ENCODE results near the gene LAMA3.

The LAMA3 gene

GRCh38 chr18:23828426-23828825 lies 139.2 kb downstream of the LAMA3 start:
- no peaks in the 10 kb centered on the region for H3K9me3 ChIP-seq (ENCODE audit: control insufficient read depth, insufficient read depth, low read depth, low read length)
- TF ChIP-seq ZNF510 (tag by site-specific recombination; IDR thresholded peaks at IDR 0.05; ENCODE audit: insufficient replicate concordance) (peak; percentile 63), ZNF426 (tag by site-specific recombination; IDR thresholded peaks at IDR 0.05) (no peak), GLIS2 (tag by site-specific recombination; IDR thresholded peaks at IDR 0.05) (no peak), PBX3 (CRISPR knock-in tag; IDR thresholded peaks at IDR 0.05) (no peak), ZIC2 (tag by site-specific recombination; IDR thresholded peaks at IDR 0.05) (no peak), GLIS1 (tag by site-specific recombination; IDR thresholded peaks at IDR 0.05) (no peak), ZSCAN4 (tag by site-specific recombination; IDR thresholded peaks at IDR 0.05) (peak; percentile 34; the same call in 1 of the 2 replicates), BCL6B (tag by site-specific recombination; IDR thresholded peaks at IDR 0.05) (no peak), FEZF1 (tag by site-specific recombination; IDR thresholded peaks at IDR 0.05) (no peak)
- ChIA-PET POLR2A (interaction anchor here (0.6 kb wide), 1 partner anchor 354 kb away, joined by 3 read pairs; no protein-coding TSS in a partner anchor), CTCF (interaction anchor here (0.6 to 1.1 kb wide), 2 partner anchors 90 to 243 kb away, joined by 3 read pairs; no protein-coding TSS in a partner anchor)
- H3K4me3 ChIP-seq (ENCODE audit: low read depth, low read length) = no peak overlapping the region
- no peaks in the 10 kb centered on the region for H3K4me1 ChIP-seq (ENCODE audit: control insufficient read depth, insufficient read depth, low read length)
- no peak overlapping the region for H3K27ac ChIP-seq (ENCODE audit: extremely low read depth, low read depth, low read length)
- H3K36me3 ChIP-seq (ENCODE audit: control insufficient read depth in 2 of 2, insufficient read depth in 1 of 2, low read length in 2 of 2) = peaks cover 0 to 41% of the 10 kb centered on the region in 2 experiments; a peak in 2 of 3 replicates

GRCh38 chr18:23832911-23833310 lies 143.7 kb downstream of the LAMA3 start:
- Histone ChIP-seq H3K9me3 (ENCODE audit: control insufficient read depth, insufficient read depth, low read depth, low read length) (no peaks in the 10 kb centered on the region), H3K4me1 (ENCODE audit: control insufficient read depth, insufficient read depth, low read length) (no peaks in the 10 kb centered on the region), H3K27ac (ENCODE audit: extremely low read depth, low read depth, low read length) (no peak overlapping the region), H3K4me3 (ENCODE audit: low read depth, low read length) (no peak overlapping the region), H3K36me3 (ENCODE audit: control insufficient read depth in 2 of 2, insufficient read depth in 1 of 2, low read length in 2 of 2) (peaks cover 0 to 16% of the 10 kb centered on the region in 2 experiments; a peak in 2 of 3 replicates)
- POLR2A ChIA-PET = no interaction called here
- CTCF ChIA-PET = interaction anchor here (0.7 kb wide), 1 partner anchor 976 kb away, joined by 3 read pairs; no protein-coding TSS in a partner anchor
- TF ChIP-seq ZNF596 (tag by site-specific recombination; IDR thresholded peaks at IDR 0.05) (no peak), ZNF660 (tag by site-specific recombination; IDR thresholded peaks at IDR 0.05) (no peak), ZNF138 (tag by site-specific recombination; IDR thresholded peaks at IDR 0.05; ENCODE audit: borderline replicate concordance) (no peak), ZNF785 (tag by site-specific recombination; IDR thresholded peaks at IDR 0.05) (no peak), SCRT1 (tag by site-specific recombination; IDR thresholded peaks at IDR 0.05; ENCODE audit: borderline replicate concordance) (no peak), RBAK (tag by site-specific recombination; IDR thresholded peaks at IDR 0.05) (no peak), SP2 (tag by site-specific recombination; IDR thresholded peaks at IDR 0.05) (no peak)

GRCh38 chr18:23833714-23834113 lies 144.5 kb downstream of the LAMA3 start:
- Histone ChIP-seq H3K9me3 (ENCODE audit: control insufficient read depth, insufficient read depth, low read depth, low read length) (no peaks in the 10 kb centered on the region), H3K4me3 (ENCODE audit: low read depth, low read length) (no peak overlapping the region), H3K36me3 (ENCODE audit: control insufficient read depth in 2 of 2, insufficient read depth in 1 of 2, low read length in 2 of 2) (peaks cover 0 to 16% of the 10 kb centered on the region in 2 experiments; a peak in 1 of 3 replicates), H3K4me1 (ENCODE audit: control insufficient read depth, insufficient read depth, low read length) (no peaks in the 10 kb centered on the region), H3K27ac (ENCODE audit: extremely low read depth, low read depth, low read length) (no peak overlapping the region)
- no peak for TF ChIP-seq ZNF16 (tag by site-specific recombination; IDR thresholded peaks at IDR 0.05; ENCODE audit: low read depth)
- TF ChIP-seq ZNF596 (tag by site-specific recombination; IDR thresholded peaks at IDR 0.05) = no peak
- no peak for TF ChIP-seq ZNF558 (tag by site-specific recombination; IDR thresholded peaks at IDR 0.05)
- TF ChIP-seq ZNF664 (tag by site-specific recombination; IDR thresholded peaks at IDR 0.05) = no peak
- no peak for TF ChIP-seq FEZF1 (tag by site-specific recombination; IDR thresholded peaks at IDR 0.05)
- no peak for TF ChIP-seq ZNF585B (tag by site-specific recombination; IDR thresholded peaks at IDR 0.05)
- POLR2A ChIA-PET = no interaction called here
- CTCF ChIA-PET = interaction anchor here (0.6 kb wide), 1 partner anchor 286 kb away, joined by 3 read pairs; no protein-coding TSS in a partner anchor
